OCI-LY1 (cell line): ENCODE data around the gene TLK2.

ENCODE experiments used
- H2AFZ ChIP-seq: fragments of 200-600 bp; sonication (generic), shearing (Covaris generic); 2 replicates; pipeline ENCODE4 v1.6.0; 2014; ENCODE audit warnings: antibody characterized with exemption, mild to moderate bottlenecking, low read length
- H3F3A ChIP-seq: fragments of 200-600 bp; sonication (generic), shearing (Covaris generic); 2 replicates; pipeline ENCODE4 v1.6.0; 2014; ENCODE audit warnings: mild to moderate bottlenecking, antibody characterized with exemption, low read length, moderate library complexity; ENCODE audit not compliant: insufficient read depth
- H3K27ac ChIP-seq: fragments of 200-600 bp; sonication (generic); 2 replicates; pipeline ENCODE4 v1.5.1; 2014; ENCODE audit warnings: low read length, mixed run types, mild to moderate bottlenecking, low read depth; ENCODE audit not compliant: poor library complexity, severe bottlenecking
- H3K27me3 ChIP-seq: fragments of 200-600 bp; sonication (generic); 2 replicates; pipeline ENCODE4 v1.6.0; 2014; ENCODE audit warnings: antibody characterized with exemption, mild to moderate bottlenecking, low read length, moderate library complexity; ENCODE audit not compliant: insufficient read depth
- H3K36me3 ChIP-seq: fragments of 200-600 bp; sonication (generic); 2 replicates; pipeline ENCODE4 v1.6.1; 2014; ENCODE audit warnings: mild to moderate bottlenecking, antibody characterized with exemption, low read length, moderate library complexity, mixed read lengths; ENCODE audit not compliant: insufficient read depth
- H3K4me1 ChIP-seq: fragments of 200-600 bp; sonication (generic); 2 replicates; pipeline ENCODE4 v1.5.1; 2014; ENCODE audit warnings: mild to moderate bottlenecking, low read length, moderate library complexity; ENCODE audit not compliant: insufficient read depth, severe bottlenecking
- H3K4me2 ChIP-seq: fragments of 200-600 bp; sonication (generic), shearing (Covaris generic); 2 replicates; pipeline ENCODE4 v1.6.1; 2014; ENCODE audit warnings: low read length
- H3K4me3 ChIP-seq: fragments of 200-600 bp; sonication (generic); 2 replicates; pipeline ENCODE4 v1.5.1; 2014; ENCODE audit warnings: low read length, low read depth, mild to moderate bottlenecking, mixed read lengths; ENCODE audit not compliant: poor library complexity, severe bottlenecking
- H3K79me2 ChIP-seq: fragments of 200-600 bp; shearing (Covaris generic); 2 replicates; pipeline ENCODE4 v1.6.1; 2016; ENCODE audit warnings: mixed run types, low read length, mixed read lengths; ENCODE audit not compliant: insufficient read depth
- H3K9ac ChIP-seq: fragments of 200-600 bp; sonication (generic), shearing (Covaris generic); 2 replicates; pipeline ENCODE4 v1.6.1; 2014; ENCODE audit warnings: mild to moderate bottlenecking, low read length, mixed read lengths
- H3K9me2 ChIP-seq: fragments of 200-600 bp; sonication (generic), shearing (Covaris generic); 2 replicates; pipeline ENCODE4 v1.6.1; 2014; ENCODE audit warnings: low read depth, mild to moderate bottlenecking, low read length, mixed read lengths
- H3K9me3 ChIP-seq: fragments of 200-600 bp; shearing (Covaris generic); 2 replicates; pipeline ENCODE4 v1.6.1; 2014; ENCODE audit warnings: low read length, mixed read lengths
- H4K20me1 ChIP-seq: fragments of 200-600 bp; sonication (generic), shearing (Covaris generic); 2 replicates; pipeline ENCODE4 v1.6.0; 2016; ENCODE audit warnings: mild to moderate bottlenecking, low read length; ENCODE audit not compliant: insufficient read depth
- EZH2 ChIP-seq: fragments of 200-600 bp; sonication (generic), shearing (Covaris generic); IDR thresholded peaks from 2 replicates; pipeline ENCODE4 v1.8.0; 2017; ENCODE audit warnings: borderline replicate concordance, mixed run types, mild to moderate bottlenecking, antibody characterized with exemption, low read length, moderate library complexity, mixed read lengths
- TF ChIP-seq, protein P1 (sequence below): fragments of 200-600 bp; sonication (generic), shearing (Covaris generic); IDR thresholded peaks from 2 replicates; pipeline ENCODE4 v1.5.1; 2017; ENCODE audit warnings: mild to moderate bottlenecking, antibody characterized with exemption, low read length, moderate library complexity, mixed read lengths

TLK2 gene

DNA sequence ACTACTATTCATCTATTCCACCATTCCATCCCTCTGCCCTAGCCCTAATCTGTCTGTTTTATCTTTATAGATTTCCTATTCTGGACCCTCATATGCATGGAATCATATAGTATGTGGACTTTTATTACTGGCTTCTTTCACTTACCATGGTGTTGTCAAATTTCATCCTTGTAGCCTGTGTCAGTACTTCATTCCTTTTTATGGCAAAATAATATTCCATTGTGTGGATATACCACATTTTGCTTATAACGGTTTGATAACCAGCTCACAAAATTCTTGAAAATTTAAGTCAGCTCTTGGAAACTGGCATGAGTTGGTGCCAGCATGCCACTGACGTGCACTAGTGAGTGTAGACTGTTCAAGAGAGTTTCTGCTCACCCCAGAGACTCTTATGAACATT, 118.5 kb downstream of the TLK2 start:
- Histone ChIP-seq H3K4me2 (no peak overlapping the region), H3K9me2 (no peaks in the 10 kb centered on the region), H3K27ac (no peak overlapping the region), H3K4me3 (no peak overlapping the region), H3K79me2 (no peaks in the 10 kb centered on the region), H2AFZ (no peak overlapping the region), H3K27me3 (no peaks in the 10 kb centered on the region), H3F3A (no peaks in the 10 kb centered on the region), H3K9me3 (peaks cover 6% of the 10 kb centered on the region; the same call in 1 of the 2 replicates), H3K36me3 (peaks cover 90% of the 10 kb centered on the region), H3K9ac (no peak overlapping the region), H4K20me1 (no peaks in the 10 kb centered on the region), H3K4me1 (no peaks in the 10 kb centered on the region)
- TF ChIP-seq, protein P1, sequence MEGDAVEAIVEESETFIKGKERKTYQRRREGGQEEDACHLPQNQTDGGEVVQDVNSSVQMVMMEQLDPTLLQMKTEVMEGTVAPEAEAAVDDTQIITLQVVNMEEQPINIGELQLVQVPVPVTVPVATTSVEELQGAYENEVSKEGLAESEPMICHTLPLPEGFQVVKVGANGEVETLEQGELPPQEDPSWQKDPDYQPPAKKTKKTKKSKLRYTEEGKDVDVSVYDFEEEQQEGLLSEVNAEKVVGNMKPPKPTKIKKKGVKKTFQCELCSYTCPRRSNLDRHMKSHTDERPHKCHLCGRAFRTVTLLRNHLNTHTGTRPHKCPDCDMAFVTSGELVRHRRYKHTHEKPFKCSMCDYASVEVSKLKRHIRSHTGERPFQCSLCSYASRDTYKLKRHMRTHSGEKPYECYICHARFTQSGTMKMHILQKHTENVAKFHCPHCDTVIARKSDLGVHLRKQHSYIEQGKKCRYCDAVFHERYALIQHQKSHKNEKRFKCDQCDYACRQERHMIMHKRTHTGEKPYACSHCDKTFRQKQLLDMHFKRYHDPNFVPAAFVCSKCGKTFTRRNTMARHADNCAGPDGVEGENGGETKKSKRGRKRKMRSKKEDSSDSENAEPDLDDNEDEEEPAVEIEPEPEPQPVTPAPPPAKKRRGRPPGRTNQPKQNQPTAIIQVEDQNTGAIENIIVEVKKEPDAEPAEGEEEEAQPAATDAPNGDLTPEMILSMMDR: no peak
- no peak for TF ChIP-seq EZH2

- TF ChIP-seq, protein P1: no peak
- no peak for TF ChIP-seq EZH2
- Histone ChIP-seq H3K9ac (no peak overlapping the region), H3K4me3 (no peak overlapping the region), H3K27me3 (no peaks in the 10 kb centered on the region), H3K9me2 (no peaks in the 10 kb centered on the region), H3K4me2 (no peak overlapping the region), H3F3A (no peaks in the 10 kb centered on the region), H3K79me2 (no peaks in the 10 kb centered on the region), H3K9me3 (peaks cover 6% of the 10 kb centered on the region; the same call in 1 of the 2 replicates), H3K4me1 (no peaks in the 10 kb centered on the region), H4K20me1 (no peaks in the 10 kb centered on the region), H2AFZ (no peak overlapping the region), H3K27ac (no peak overlapping the region), H3K36me3 (peaks cover 90% of the 10 kb centered on the region)
Measured at GRCh38 chr17:62597920-62598319, 119.3 kb downstream of the TLK2 start.

DNA sequence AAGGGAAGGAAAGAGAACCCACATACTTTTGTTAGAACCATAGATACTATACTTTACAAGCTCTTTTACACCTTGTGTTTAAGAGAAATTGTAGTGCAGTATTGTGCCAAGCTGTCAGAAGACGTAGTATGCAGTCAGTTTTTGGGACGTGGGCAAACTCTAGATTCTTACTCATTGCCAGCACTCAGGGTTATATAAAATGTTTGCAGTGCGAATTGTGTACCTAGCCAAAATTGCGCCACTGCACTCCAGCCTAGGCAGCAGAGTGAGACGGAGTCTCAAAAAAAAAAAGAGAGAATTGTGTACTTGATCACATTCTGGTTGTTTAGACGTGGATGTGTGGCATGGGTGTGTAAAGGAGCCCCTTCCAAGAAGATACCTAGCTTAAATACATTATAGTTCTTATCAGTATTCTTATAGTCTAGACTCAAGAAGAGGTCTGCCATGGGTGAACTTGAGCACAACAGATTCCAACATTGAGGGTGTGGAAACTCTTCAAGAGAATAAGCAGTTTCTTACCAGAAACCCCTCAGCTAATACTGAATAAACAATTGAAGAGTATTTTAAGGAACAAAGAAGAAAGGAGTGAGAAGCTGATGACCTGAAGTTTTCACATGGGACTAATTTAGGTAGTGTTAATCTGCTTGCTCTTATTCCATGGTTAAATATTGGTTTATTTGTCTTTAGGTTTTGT, 121.5 kb downstream of the TLK2 start:
- H2AFZ ChIP-seq: no peak overlapping the region
- peaks cover 85% of the 10 kb centered on the region for H3K36me3 ChIP-seq
- H4K20me1 ChIP-seq: no peaks in the 10 kb centered on the region
- no peak overlapping the region for H3K4me2 ChIP-seq
- peaks cover 6% of the 10 kb centered on the region; the same call in 1 of the 2 replicates for H3K9me3 ChIP-seq
- H3K27me3 ChIP-seq: no peaks in the 10 kb centered on the region
- H3K9ac ChIP-seq: no peak overlapping the region
- no peak for TF ChIP-seq EZH2
- TF ChIP-seq, protein P1: no peak
- H3F3A ChIP-seq: no peaks in the 10 kb centered on the region
- H3K4me1 ChIP-seq: no peaks in the 10 kb centered on the region
- H3K27ac ChIP-seq: no peak overlapping the region
- H3K79me2 ChIP-seq: no peaks in the 10 kb centered on the region
- no peak overlapping the region for H3K4me3 ChIP-seq
- no peaks in the 10 kb centered on the region for H3K9me2 ChIP-seq
